Keratinocyte (primary cell): ENCODE measurements around the gene FGF1.

ENCODE experiments used
- CTCF ChIP-seq, 3 experiments: IDR thresholded peaks in 1 of 3; conservative IDR thresholded peaks in 1 of 3; optimal IDR thresholded peaks in 1 of 3; 2 replicates in 2 of 3; 3 replicates in 1 of 3; pipeline versions ENCODE3 to v1.5.1; 2011; ENCODE audit warnings: low read length in 3 of 3, mild to moderate bottlenecking in 3 of 3, moderate library complexity in 2 of 3, control low read depth in 1 of 3, inconsistent platforms in 1 of 3; ENCODE audit not compliant: insufficient read depth in 2 of 3; ENCODE audit errors: extremely low read depth in 1 of 3
- EZH2 ChIP-seq: IDR thresholded peaks from one replicate; pipeline ENCODE4 v1.6.1; 2012; ENCODE audit warnings: inconsistent platforms, mild to moderate bottlenecking, low read length, moderate library complexity

- TF ChIP-seq CTCF (optimal IDR thresholded peaks at IDR 0.05 in 1 of 3, IDR thresholded peaks at IDR 0.05 in 1 of 3, conservative IDR thresholded peaks at IDR 0.05 in 1 of 3; ENCODE audit: extremely low read depth in 1 of 3, insufficient read depth in 2 of 3, low read length in 3 of 3) (no peak), EZH2 (no peak)
Observed at GRCh38 chr5:142636698-142637324, 49.1 kb downstream of the FGF1 start.
